Endothelial cell of umbilical vein (primary cell): ENCODE measurements around the gene MPDZ. TPM values are rescaled to one million over a fixed set of nuclear protein-coding genes. Genes with fewer than 3 reads are reported as not detected.
A peak's percentile ranks its signal among the peaks of the same experiment; 100 is the strongest.

Experiments
- BruUV-seq: library from RNA; stranded (reverse); fragments of 400-500 nt; replicated peaks from 2 replicates; lab custom pipeline; 2021; lab: Mats Ljungman, UMichigan
- CTCF ChIA-PET: fragments of 300-600, 350-600 bp; sonication (Branson Sonifier 250); formaldehyde crosslinking; loops from one replicate; lab custom pipeline; 2021; ENCODE audit warnings: antibody characterized with exemption, inconsistent platforms; lab: Charles Lee
- POLR2A ChIA-PET: fragments of 300-600, 350-600 bp; sonication (Branson Sonifier 250); formaldehyde crosslinking; loops from one replicate; lab custom pipeline; 2021; ENCODE audit warnings: antibody characterized with exemption, inconsistent platforms; lab: Charles Lee
- DNase-seq: peaks from one replicate; pipeline ENCODE4 v3.0.0-alpha.2; 2011; ENCODE audit warnings: low read depth, low spot score
- FAIRE-seq: peaks from 2 replicates; lab custom pipeline; 2011; peaks lifted over from hg19 to GRCh38; lab: Jason Lieb, UNC
- H2AFZ ChIP-seq: 2 replicates; pipeline ENCODE4 v1.6.0; 2012; ENCODE audit warnings: low read depth, low read length, control low read depth, inconsistent platforms
- H3K27ac ChIP-seq: 2 replicates; pipeline ENCODE4 v1.5.1; 2011; ENCODE audit warnings: low read depth, mild to moderate bottlenecking, control low read depth, low read length, moderate library complexity; ENCODE audit not compliant: insufficient read depth
- H3K27me3 ChIP-seq, 2 experiments: 2 replicates each; pipeline versions ENCODE4 v1.6.0 to v1.6.1; 2011; ENCODE audit warnings: low read length in 2 of 2, mixed read lengths in 1 of 2; ENCODE audit not compliant: control insufficient read depth in 2 of 2, insufficient read depth in 2 of 2
- H3K36me3 ChIP-seq, 2 experiments: 2 replicates in 1 of 2; 3 replicates in 1 of 2; pipeline ENCODE4 v1.5.1; 2011; ENCODE audit warnings: low read length in 2 of 2, mild to moderate bottlenecking in 1 of 2, moderate library complexity in 1 of 2; ENCODE audit not compliant: control insufficient read depth in 2 of 2, insufficient read depth in 2 of 2; ENCODE audit errors: extremely low read depth in 1 of 2
- H3K4me1 ChIP-seq: 3 replicates; pipeline ENCODE4 v1.5.1; 2011; ENCODE audit warnings: mild to moderate bottlenecking, low read length; ENCODE audit not compliant: control insufficient read depth, insufficient read depth; ENCODE audit errors: extremely low read depth
- H3K4me2 ChIP-seq: 2 replicates; pipeline ENCODE4 v1.6.1; 2011; ENCODE audit warnings: low read length, control low read depth, mixed read lengths; ENCODE audit not compliant: insufficient read depth
- H3K4me3 ChIP-seq, 3 experiments: fragments of 200-600 bp in 1 of 3; sonication (generic), shearing (Covaris generic) in 1 of 3; replicated peaks in 1 of 3; 2 replicates each; pipeline ENCODE4 v1.5.1; 2011 to 2016; ENCODE audit warnings: control low read depth in 3 of 3, low read length in 3 of 3, mild to moderate bottlenecking in 2 of 3, inconsistent platforms in 1 of 3, low read depth in 1 of 3, moderate library complexity in 1 of 3; ENCODE audit not compliant: insufficient read depth in 1 of 3
- H3K79me2 ChIP-seq: 2 replicates; pipeline ENCODE4 v1.6.0; 2012; ENCODE audit warnings: low read length, inconsistent platforms; ENCODE audit not compliant: control insufficient read depth, insufficient read depth
- H3K9ac ChIP-seq: replicated peaks from 2 replicates; pipeline ENCODE3; 2011; ENCODE audit warnings: low read length, control low read depth; ENCODE audit not compliant: insufficient read depth; ENCODE audit errors: extremely low read depth
- H3K9me1 ChIP-seq: replicated peaks from 3 replicates; pipeline ENCODE4 v1.6.0; 2011; ENCODE audit warnings: mild to moderate bottlenecking, low read length; ENCODE audit not compliant: control insufficient read depth, insufficient read depth; ENCODE audit errors: extremely low read depth
- H3K9me3 ChIP-seq: replicated peaks from 2 replicates; pipeline ENCODE4 v1.5.1; 2012; ENCODE audit warnings: low read length, inconsistent platforms; ENCODE audit not compliant: control insufficient read depth, insufficient read depth
- H4K20me1 ChIP-seq: replicated peaks from 2 replicates; pipeline ENCODE3; 2011; ENCODE audit warnings: mild to moderate bottlenecking, low read length; ENCODE audit not compliant: control insufficient read depth, insufficient read depth; ENCODE audit errors: extremely low read depth
- EZH2 ChIP-seq: IDR thresholded peaks from 2 replicates; pipeline ENCODE4 v1.6.1; 2012; ENCODE audit warnings: borderline replicate concordance, low read depth, mild to moderate bottlenecking, moderate library complexity, low read length, inconsistent platforms; ENCODE audit not compliant: severe bottlenecking
- FOS ChIP-seq: IDR thresholded peaks from 2 replicates; pipeline ENCODE4 v1.6.1; 2011; ENCODE audit warnings: mild to moderate bottlenecking, low read length, moderate library complexity, borderline replicate concordance; ENCODE audit not compliant: insufficient read depth
- GATA2 ChIP-seq: IDR thresholded peaks from 2 replicates; pipeline ENCODE4 v1.7.0; 2011; ENCODE audit warnings: low read depth, mild to moderate bottlenecking, moderate library complexity, mixed read lengths, low read length; ENCODE audit not compliant: insufficient read length, insufficient read depth
- JUN ChIP-seq: IDR thresholded peaks from 2 replicates; pipeline ENCODE4 v1.6.1; 2011; ENCODE audit warnings: borderline replicate concordance, low read depth; ENCODE audit not compliant: insufficient read length, insufficient read depth
- MYC ChIP-seq: IDR thresholded peaks from one replicate; pipeline ENCODE4 v1.6.1; 2011; ENCODE audit warnings: mild to moderate bottlenecking, low read depth, low read length
- POLR2A ChIP-seq: IDR thresholded peaks from 2 replicates; pipeline ENCODE4 v1.6.1; 2012; ENCODE audit warnings: low read depth, mild to moderate bottlenecking, control low read depth, low read length
- POLR2AphosphoS5 ChIP-seq: IDR thresholded peaks from 2 replicates; pipeline ENCODE4 v1.6.1; 2012; ENCODE audit warnings: low read depth, mild to moderate bottlenecking, control low read depth, low read length, moderate library complexity; ENCODE audit not compliant: insufficient read depth
- dilution Hi-C: fragments of 300-500 bp; cut with MboI; formaldehyde crosslinking; loops from one replicate; pipeline ENCODE4 v1.15.0; 2019; ENCODE audit warnings: low sequenced_read_pairs; ENCODE audit not compliant: extremely low pct_ligation_motif_present
- intact Hi-C: fragments of 100-400 bp; cut with micrococcal nuclease; formaldehyde crosslinking; loops from one replicate; pipeline ENCODE4 v1.10.0; 2022
- polyA plus RNA-seq, 4 experiments: library from polyadenylated mRNA; depleted of rRNA in 3 of 4; stranded (reverse) in 3 of 4; unstranded in 1 of 4; fragments of >200 nt; gene quantifications; 2 replicates each; pipeline versions ENCODE4 v1.2.1 to v1.2.3, GENCODE V29; 2011 to 2012; ENCODE audit warnings: missing spikeins in 1 of 4
- total RNA-seq: library from RNA; stranded (reverse); gene quantifications from 2 replicates; pipeline ENCODE4 v1.2.3, GENCODE V29; 2021
- TF ChIP-seq, protein P1 (sequence below): IDR thresholded peaks from 2 replicates; pipeline ENCODE4 v1.6.1; 2011; ENCODE audit not compliant: insufficient read depth, insufficient read length
- TF ChIP-seq, protein P2 (sequence below), 2 donors: IDR thresholded peaks; 1 replicate in 1 of 2; 2 replicates in 1 of 2; pipeline ENCODE4 v1.5.1; 2011; ENCODE audit warnings: low read length in 2 of 2, mild to moderate bottlenecking in 2 of 2, moderate library complexity in 2 of 2, control low read depth in 1 of 2, inconsistent platforms in 1 of 2, low read depth in 1 of 2; ENCODE audit not compliant: insufficient read depth in 1 of 2; ENCODE audit errors: extremely low read depth in 1 of 2

MPDZ gene
- total and polyA plus RNA-seq, 2 donors (not counting 3 experiments of a cell fraction or from before 2014, with no cell fraction given): 22.3 to 54.4 TPM

DNA sequence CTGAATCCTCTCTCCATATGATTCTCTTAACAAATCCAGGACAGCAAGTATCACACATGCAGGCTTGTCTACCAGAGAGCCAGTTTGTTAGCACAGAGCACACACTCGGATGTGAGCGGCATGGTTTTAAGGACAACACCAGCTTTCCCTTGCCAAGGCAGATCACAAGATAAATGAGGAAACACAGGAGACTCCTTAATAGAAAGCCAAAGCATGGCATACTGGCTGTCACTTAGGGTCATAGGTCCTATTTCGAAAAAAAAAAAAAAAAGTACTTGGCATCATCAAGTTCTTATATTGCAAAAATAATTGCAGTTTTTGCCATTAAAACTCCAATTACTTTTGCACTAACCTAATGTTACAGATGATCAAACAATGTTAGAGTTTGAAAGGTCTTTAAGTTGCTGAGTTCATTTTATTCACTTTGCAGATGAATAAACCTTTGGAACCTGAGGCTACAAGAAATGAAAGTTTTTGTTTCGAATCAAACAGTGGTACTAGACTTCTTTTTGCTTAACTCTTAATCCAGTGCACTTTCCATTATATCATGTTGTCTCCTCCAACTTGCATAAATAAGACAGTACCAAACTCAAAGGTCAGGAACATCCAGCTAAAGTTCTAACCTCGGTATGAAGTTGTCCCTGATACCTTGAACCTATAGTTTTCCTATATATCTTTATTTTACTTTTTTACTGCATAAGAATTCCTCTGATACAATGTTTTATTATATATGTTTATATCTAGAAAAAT, 138.5 kb downstream of the MPDZ start:
- Histone ChIP-seq H3K4me2 (peak overlapping the region; percentile 32), H2AFZ (no peak overlapping the region), H4K20me1 (no peaks in the 10 kb centered on the region), H3K9me3 (no peaks in the 10 kb centered on the region), H3K4me3 (no peak overlapping the region), H3K79me2 (no peaks in the 10 kb centered on the region), H3K27ac (peak overlapping the region; percentile 53), H3K4me1 (peaks cover 23% of the 10 kb centered on the region), H3K27me3 (no peaks in the 10 kb centered on the region), H3K9me1 (no peaks in the 10 kb centered on the region), H3K36me3 (peaks cover 3 to 9% of the 10 kb centered on the region in 2 experiments), H3K9ac (no peak overlapping the region)
- DNase-seq (peak; percentile 49), FAIRE-seq (no peak)
- BruUV-seq: no TSS peak
- dilution Hi-C loops: no loop called here
- POLR2A ChIA-PET: no interaction called here
- CTCF ChIA-PET: interaction anchor here (0.9 to 2.2 kb wide), 3 partner anchors 11 to 143 kb away, joined by 3 to 15 read pairs (median 8); no protein-coding TSS in a partner anchor
- intact Hi-C loops: no loop called here
- TF ChIP-seq, protein P1, sequence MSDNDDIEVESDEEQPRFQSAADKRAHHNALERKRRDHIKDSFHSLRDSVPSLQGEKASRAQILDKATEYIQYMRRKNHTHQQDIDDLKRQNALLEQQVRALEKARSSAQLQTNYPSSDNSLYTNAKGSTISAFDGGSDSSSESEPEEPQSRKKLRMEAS: no peak
- TF ChIP-seq, protein P2, sequence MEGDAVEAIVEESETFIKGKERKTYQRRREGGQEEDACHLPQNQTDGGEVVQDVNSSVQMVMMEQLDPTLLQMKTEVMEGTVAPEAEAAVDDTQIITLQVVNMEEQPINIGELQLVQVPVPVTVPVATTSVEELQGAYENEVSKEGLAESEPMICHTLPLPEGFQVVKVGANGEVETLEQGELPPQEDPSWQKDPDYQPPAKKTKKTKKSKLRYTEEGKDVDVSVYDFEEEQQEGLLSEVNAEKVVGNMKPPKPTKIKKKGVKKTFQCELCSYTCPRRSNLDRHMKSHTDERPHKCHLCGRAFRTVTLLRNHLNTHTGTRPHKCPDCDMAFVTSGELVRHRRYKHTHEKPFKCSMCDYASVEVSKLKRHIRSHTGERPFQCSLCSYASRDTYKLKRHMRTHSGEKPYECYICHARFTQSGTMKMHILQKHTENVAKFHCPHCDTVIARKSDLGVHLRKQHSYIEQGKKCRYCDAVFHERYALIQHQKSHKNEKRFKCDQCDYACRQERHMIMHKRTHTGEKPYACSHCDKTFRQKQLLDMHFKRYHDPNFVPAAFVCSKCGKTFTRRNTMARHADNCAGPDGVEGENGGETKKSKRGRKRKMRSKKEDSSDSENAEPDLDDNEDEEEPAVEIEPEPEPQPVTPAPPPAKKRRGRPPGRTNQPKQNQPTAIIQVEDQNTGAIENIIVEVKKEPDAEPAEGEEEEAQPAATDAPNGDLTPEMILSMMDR (IDR thresholded peaks at IDR 0.05; ENCODE audit: extremely low read depth in 1 of 2, insufficient read depth in 1 of 2, low read depth in 1 of 2, low read length in 2 of 2): no peak
- no peak for TF ChIP-seq POLR2AphosphoS5
- no peak for TF ChIP-seq POLR2A
- no peak for TF ChIP-seq GATA2
- TF ChIP-seq FOS: no peak
- TF ChIP-seq MYC: no peak
- no peak for TF ChIP-seq EZH2
- no peak for TF ChIP-seq JUN
